ENCODE measurements around the gene ZNF69. TPM values are rescaled to one million over a fixed set of nuclear protein-coding genes. Genes with fewer than 3 reads are reported as not detected.
"Not testable (repeated sequence)": the region's sequence is repeated elsewhere in the genome, so short reads cannot be mapped to it uniquely, and the experiment has no call there.

The ZNF69 gene
- total RNA-seq, 1 experiment from 2014 or later = 10.3 TPM

DNA sequence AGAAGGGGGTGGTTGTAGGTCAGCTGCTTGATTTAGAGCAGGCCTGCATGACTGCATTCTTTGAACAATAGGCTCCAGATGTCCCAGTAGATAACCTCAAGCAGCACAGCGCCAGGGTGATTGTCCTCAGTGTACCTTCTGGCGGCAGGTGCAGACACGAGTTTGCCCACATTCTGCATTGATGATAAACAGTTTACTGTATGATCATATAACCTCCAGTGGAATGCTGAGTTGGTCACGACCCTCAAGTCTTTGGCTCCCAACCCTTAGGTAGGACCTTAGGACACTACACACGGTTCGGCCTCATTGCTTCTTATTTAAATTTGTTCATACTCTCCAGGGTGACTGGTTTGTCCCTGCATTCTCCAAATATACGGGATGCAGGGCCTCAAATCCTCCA is 26.9 kb upstream of the ZNF69 start:
- no peak overlapping the region for H3K4me3 Mint-ChIP-seq (ENCODE audit: low read depth, unreplicated experiment)
- H3K36me3 Mint-ChIP-seq (ENCODE audit: insufficient read depth, unreplicated experiment) = no peaks in the 10 kb centered on the region
- H3K9me3 Mint-ChIP-seq (ENCODE audit: low read depth, unreplicated experiment) = no peaks in the 10 kb centered on the region
- no peak for DNase-seq
- no peaks in the 10 kb centered on the region for H3K4me1 Mint-ChIP-seq (ENCODE audit: low read depth, unreplicated experiment)
- CTCF ChIA-PET = no interaction called here
- BruUV-seq (replicated peaks) = no TSS peak
- intact Hi-C loops (cut with micrococcal nuclease; ENCODE audit: unreplicated experiment) = no loop called here
- TF ChIP-seq, protein P1, sequence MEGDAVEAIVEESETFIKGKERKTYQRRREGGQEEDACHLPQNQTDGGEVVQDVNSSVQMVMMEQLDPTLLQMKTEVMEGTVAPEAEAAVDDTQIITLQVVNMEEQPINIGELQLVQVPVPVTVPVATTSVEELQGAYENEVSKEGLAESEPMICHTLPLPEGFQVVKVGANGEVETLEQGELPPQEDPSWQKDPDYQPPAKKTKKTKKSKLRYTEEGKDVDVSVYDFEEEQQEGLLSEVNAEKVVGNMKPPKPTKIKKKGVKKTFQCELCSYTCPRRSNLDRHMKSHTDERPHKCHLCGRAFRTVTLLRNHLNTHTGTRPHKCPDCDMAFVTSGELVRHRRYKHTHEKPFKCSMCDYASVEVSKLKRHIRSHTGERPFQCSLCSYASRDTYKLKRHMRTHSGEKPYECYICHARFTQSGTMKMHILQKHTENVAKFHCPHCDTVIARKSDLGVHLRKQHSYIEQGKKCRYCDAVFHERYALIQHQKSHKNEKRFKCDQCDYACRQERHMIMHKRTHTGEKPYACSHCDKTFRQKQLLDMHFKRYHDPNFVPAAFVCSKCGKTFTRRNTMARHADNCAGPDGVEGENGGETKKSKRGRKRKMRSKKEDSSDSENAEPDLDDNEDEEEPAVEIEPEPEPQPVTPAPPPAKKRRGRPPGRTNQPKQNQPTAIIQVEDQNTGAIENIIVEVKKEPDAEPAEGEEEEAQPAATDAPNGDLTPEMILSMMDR (IDR thresholded peaks at IDR 0.05; ENCODE audit: unreplicated experiment) = no peak
- no peaks in the 10 kb centered on the region for H3K27me3 Mint-ChIP-seq (ENCODE audit: unreplicated experiment)
- no peak overlapping the region for H3K27ac Mint-ChIP-seq (ENCODE audit: unreplicated experiment)

DNA sequence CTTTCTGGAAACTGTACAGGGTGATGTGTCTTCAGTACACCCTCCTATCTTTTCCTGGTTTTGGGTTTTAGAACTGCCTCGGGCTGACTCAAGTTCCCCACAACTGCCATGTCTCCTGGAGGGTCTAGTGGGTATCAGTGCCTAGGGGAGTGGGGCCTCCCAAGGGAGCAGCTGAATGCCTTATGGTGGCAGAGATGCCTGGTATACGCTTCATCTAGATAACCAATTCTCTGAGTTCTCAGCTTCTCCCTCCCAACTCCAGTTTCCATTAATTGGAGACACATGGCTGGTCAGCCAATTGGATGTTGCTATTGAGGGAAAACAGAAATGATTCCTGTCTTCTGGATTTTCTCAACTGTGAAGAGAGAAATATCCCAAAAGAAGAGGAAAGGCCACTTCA is 26.3 kb upstream of the ZNF69 start:
- H3K27me3 Mint-ChIP-seq (ENCODE audit: unreplicated experiment) = no peaks in the 10 kb centered on the region
- no peak overlapping the region for H3K27ac Mint-ChIP-seq (ENCODE audit: unreplicated experiment)
- no peaks in the 10 kb centered on the region for H3K9me3 Mint-ChIP-seq (ENCODE audit: low read depth, unreplicated experiment)
- intact Hi-C loops (cut with micrococcal nuclease; ENCODE audit: unreplicated experiment) = no loop called here
- BruUV-seq (replicated peaks) = no TSS peak
- H3K4me1 Mint-ChIP-seq (ENCODE audit: low read depth, unreplicated experiment) = no peaks in the 10 kb centered on the region
- CTCF ChIA-PET = no interaction called here
- no peak for DNase-seq
- H3K4me3 Mint-ChIP-seq (ENCODE audit: low read depth, unreplicated experiment) = no peak overlapping the region
- H3K36me3 Mint-ChIP-seq (ENCODE audit: insufficient read depth, unreplicated experiment) = no peaks in the 10 kb centered on the region
- TF ChIP-seq, protein P1 (IDR thresholded peaks at IDR 0.05; ENCODE audit: unreplicated experiment) = no peak

DNA sequence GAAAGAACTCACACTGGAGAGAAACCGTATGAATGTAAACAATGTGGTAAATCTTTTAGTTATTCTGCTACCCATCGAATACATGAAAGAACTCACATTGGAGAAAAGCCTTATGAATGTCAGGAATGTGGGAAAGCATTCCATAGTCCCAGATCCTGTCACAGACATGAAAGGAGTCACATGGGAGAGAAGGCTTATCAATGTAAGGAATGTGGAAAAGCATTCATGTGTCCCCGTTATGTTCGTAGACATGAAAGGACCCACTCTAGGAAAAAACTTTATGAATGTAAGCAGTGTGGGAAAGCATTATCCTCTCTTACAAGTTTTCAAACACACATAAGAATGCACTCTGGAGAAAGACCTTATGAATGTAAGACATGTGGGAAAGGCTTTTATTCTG is 19.8 kb upstream of the ZNF69 start:
- H3K4me3 Mint-ChIP-seq (ENCODE audit: low read depth, unreplicated experiment); H3K27ac Mint-ChIP-seq (ENCODE audit: unreplicated experiment); H3K27me3 Mint-ChIP-seq (ENCODE audit: unreplicated experiment); H3K4me1 Mint-ChIP-seq (ENCODE audit: low read depth, unreplicated experiment); DNase-seq; intact Hi-C loops (cut with micrococcal nuclease; ENCODE audit: unreplicated experiment); H3K36me3 Mint-ChIP-seq (ENCODE audit: insufficient read depth, unreplicated experiment); H3K9me3 Mint-ChIP-seq (ENCODE audit: low read depth, unreplicated experiment); BruUV-seq (replicated peaks): not testable (repeated sequence)
- CTCF ChIA-PET = interaction anchor here (0.5 kb wide), 1 partner anchor 331 kb away, joined by 4 read pairs; no protein-coding TSS in a partner anchor

DNA sequence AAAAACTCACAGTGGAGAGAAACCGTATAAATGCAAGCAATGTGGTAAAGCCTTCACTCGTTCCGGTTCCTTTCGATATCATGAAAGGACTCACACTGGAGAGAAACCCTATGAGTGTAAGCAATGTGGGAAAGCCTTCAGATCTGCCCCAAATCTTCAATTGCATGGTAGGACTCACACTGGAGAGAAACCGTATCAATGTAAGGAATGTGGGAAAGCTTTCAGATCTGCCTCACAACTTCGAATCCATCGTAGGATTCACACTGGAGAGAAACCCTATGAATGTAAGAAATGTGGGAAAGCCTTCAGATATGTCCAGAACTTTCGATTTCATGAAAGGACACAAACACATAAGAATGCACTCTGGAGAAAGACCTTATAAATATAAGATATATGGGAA is 19.4 kb upstream of the ZNF69 start:
- Mint-ChIP-seq H3K9me3 (ENCODE audit: low read depth, unreplicated experiment) (peaks cover 2% of the 10 kb centered on the region), H3K4me3 (ENCODE audit: low read depth, unreplicated experiment) (no peak overlapping the region), H3K27ac (ENCODE audit: unreplicated experiment) (no peak overlapping the region), H3K4me1 (ENCODE audit: low read depth, unreplicated experiment) (no peaks in the 10 kb centered on the region), H3K27me3 (ENCODE audit: unreplicated experiment) (no peaks in the 10 kb centered on the region), H3K36me3 (ENCODE audit: insufficient read depth, unreplicated experiment) (no peaks in the 10 kb centered on the region)
- intact Hi-C loops (cut with micrococcal nuclease; ENCODE audit: unreplicated experiment) = no loop called here
- TF ChIP-seq, protein P1 (IDR thresholded peaks at IDR 0.05; ENCODE audit: unreplicated experiment) = no peak
- no TSS peak for BruUV-seq (replicated peaks)
- CTCF ChIA-PET = no interaction called here
- no peak for DNase-seq

DNA sequence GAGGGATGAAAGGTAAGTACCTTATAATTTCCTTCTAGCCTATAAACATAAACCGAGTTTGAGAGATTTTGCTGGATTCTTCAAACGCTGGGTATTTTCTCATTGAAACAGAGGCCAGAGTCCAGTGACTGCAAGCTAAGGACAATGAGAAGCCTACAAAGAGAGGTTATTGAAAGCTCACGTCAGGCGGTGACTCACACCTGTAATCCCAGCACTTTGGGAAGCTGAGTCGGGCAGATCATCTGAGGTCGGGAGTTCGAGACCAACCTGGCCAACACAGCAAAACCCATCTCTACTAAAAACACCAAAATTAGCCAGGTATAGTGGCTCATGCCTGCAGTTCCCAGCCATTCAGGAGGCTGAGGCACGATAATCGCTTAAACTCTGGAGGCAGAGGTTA is 15.0 kb upstream of the ZNF69 start:
- no peak for DNase-seq
- Mint-ChIP-seq H3K27ac (ENCODE audit: unreplicated experiment) (no peak overlapping the region), H3K9me3 (ENCODE audit: low read depth, unreplicated experiment) (peaks cover 6% of the 10 kb centered on the region), H3K4me3 (ENCODE audit: low read depth, unreplicated experiment) (no peak overlapping the region), H3K36me3 (ENCODE audit: insufficient read depth, unreplicated experiment) (no peaks in the 10 kb centered on the region), H3K4me1 (ENCODE audit: low read depth, unreplicated experiment) (no peaks in the 10 kb centered on the region), H3K27me3 (ENCODE audit: unreplicated experiment) (no peaks in the 10 kb centered on the region)
- TF ChIP-seq, protein P1 (IDR thresholded peaks at IDR 0.05; ENCODE audit: unreplicated experiment) = no peak
- intact Hi-C loops (cut with micrococcal nuclease; ENCODE audit: unreplicated experiment) = no loop called here
- CTCF ChIA-PET = no interaction called here
- BruUV-seq (replicated peaks) = no TSS peak
